ENCODE results near the gene RASAL2.

- TF ChIP-seq CTCF (IDR thresholded peaks at IDR 0.05) (no peak), EZH2 (IDR thresholded peaks at IDR 0.05) (no peak)
Measured at GRCh38 chr1:178436899-178437298, 343.0 kb downstream of the RASAL2 start.

All from neural progenitor cell (in vitro differentiated cells).